ENCODE data around the gene GLI1.
"Not testable (repeated sequence)": the region's sequence is repeated elsewhere in the genome, so short reads cannot be mapped to it uniquely, and the experiment has no call there.

Gene GLI1

DNA sequence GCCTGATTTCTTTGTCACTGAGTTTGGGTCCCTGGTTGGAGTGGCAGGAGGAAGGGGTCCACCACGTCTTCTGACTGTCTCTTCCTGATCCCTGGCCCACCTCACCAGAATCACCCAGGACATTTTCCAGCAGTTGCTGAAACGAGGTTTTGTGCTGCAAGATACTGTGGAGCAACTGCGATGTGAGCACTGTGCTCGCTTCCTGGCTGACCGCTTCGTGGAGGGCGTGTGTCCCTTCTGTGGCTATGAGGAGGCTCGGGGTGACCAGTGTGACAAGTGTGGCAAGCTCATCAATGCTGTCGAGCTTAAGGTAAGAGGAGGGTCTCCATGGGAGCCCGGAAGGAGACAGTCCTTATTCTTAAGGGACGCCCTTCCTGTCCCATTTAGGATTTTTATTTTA, 40.6 kb downstream of the GLI1 start:
- DNase-seq: no peak

DNA sequence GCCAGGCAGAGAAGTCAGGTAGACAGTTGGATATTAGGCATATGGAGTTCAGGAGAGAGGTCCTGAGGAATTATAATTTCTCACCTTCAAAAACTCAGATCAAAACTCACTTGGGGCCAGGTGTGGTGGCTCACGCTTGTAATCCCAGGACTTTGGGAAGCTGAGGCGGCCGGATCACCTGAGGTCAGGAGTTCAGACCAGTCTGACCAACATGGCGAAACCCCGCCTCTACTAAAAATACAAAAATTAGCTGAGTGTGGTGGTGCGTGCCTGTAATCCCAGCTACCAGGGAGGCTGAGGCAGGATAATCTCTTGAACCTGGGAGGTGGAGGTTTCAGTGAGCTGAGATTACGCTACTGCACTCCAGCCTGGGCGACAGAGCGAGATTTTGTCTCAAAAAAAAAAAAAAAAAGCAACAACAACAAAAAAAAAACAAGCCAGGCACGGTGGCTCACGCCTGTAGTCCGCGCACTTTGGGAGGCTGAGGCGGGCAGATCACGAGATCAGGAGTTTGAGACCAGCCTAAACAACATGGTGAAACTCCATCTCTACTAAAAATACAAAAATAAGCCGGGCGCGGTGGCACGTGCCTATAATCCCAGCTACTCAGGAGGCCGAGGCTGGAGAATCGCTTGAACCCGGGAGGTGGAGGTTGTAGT, 42.9 kb downstream of the GLI1 start:
- not testable (repeated sequence) for DNase-seq

DNA sequence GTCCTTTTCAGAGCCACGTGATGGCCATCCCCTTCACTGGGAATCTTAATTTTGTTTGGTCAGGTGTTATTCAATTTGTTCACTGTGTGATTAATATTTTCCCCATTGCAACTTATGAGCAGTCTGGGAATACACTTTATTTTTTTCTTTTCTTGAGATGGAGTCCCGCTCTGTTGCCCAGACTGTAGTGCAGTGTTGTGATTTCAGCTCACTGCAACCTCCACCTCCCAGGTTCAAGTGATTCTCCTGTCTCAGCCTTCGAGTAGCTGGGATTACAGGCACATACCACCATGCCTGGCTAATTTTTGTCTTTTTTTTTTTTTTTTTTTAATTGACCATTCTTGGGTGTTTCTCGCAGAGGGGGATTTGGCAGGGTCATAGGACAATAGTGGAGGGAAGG, 47.0 kb downstream of the GLI1 start:
- not testable (repeated sequence) for DNase-seq

DNA sequence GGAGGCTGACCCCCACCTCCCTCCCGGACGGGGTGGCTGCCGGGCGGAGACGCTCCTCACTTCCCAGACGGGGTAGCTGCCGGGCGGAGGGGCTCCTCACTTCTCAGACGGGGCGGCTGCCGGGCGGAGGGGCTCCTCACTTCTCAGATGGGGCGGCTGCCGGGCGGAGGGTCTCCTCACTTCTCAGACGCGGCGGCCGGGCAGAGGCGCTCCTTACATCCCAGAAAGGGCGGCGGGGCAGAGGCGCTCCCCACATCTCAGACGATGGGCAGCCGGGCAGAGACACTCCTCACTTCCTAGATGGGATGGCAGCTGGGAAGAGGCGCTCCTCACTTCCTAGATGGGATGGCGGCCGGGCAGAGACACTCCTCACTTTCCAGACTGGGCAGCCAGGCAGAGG, 48.2 kb downstream of the GLI1 start:
- not testable (repeated sequence) for DNase-seq

DNA sequence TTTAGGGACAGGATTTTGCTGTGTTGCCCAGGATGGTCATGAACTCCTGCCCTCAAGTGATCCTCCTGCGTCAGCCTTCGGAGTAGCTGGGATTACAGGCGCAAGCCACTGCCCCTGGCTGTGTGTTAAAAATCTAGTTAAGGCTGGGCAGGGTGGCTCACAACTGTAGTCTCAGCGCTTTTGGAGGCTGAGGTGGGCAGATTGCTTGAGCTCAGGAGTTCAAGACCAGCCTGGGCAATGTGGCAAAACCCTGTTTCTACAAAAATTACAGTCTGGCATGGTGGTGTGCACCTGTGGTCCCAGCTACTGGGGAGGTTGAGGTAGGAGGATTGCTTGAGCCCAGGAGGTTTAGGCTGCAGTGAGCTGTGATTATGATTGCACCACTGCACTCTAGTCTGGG, 51.6 kb downstream of the GLI1 start:
- no peak for DNase-seq

DNA sequence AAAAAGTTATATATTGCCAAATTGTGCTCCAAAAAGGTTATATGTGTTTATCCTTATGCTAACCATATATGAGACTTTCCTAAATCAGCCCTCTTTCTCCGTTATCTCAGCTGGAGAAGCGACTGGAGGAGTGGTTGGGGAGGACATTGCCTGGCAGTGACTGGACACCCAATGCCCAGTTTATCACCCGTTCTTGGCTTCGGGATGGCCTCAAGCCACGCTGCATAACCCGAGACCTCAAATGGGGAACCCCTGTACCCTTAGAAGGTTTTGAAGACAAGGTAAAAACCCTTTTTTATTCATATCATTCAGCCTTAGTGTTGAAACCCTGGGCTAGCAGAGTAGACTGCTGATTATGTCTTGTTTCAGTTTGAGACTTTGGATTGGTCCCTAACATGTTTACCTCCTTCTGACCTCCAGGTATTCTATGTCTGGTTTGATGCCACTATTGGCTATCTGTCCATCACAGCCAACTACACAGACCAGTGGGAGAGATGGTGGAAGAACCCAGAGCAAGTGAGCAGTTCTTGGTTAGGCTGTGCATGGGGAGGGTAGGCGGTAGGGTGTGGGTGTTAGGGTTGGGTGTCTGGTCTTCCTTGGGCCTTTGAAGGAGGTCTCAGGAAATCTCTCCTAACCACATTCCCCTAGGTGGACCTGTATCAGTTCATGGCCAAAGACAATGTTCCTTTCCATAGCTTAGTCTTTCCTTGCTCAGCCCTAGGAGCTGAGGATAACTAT, 52.2 kb downstream of the GLI1 start:
- no peak for DNase-seq

DNA sequence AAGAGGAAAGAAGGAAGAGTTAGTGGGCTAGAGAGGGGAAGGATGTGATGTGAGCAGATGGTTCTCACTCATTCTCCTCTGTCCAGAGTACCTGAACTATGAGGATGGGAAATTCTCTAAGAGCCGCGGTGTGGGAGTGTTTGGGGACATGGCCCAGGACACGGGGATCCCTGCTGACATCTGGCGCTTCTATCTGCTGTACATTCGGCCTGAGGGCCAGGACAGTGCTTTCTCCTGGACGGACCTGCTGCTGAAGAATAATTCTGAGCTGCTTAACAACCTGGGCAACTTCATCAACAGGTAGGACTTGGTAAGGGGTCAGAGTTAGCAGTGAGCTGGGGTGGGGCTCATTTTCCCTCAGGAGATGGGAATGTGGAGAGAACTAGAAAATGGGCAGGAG, 53.1 kb downstream of the GLI1 start:
- no peak for DNase-seq

DNA sequence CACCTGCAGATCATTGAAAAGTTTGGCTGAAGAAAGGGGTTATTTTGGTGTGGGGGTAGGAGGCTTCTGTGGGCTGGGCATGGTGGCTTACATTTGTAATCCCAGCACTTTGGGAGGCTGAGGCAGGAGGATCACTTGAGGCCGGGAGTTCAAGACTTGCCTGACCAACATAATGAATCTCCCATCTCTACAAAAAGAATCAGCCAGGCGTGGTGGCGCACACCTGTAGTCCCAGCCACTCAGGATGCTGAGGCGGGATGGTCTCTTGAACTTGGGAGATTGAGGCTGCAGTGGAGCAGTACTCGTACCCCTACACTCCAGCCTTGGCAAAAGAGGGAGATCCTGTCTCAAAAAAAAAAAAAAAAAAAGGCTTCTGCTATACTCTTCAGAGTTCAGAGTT, 53.7 kb downstream of the GLI1 start:
- no peak for DNase-seq

DNA sequence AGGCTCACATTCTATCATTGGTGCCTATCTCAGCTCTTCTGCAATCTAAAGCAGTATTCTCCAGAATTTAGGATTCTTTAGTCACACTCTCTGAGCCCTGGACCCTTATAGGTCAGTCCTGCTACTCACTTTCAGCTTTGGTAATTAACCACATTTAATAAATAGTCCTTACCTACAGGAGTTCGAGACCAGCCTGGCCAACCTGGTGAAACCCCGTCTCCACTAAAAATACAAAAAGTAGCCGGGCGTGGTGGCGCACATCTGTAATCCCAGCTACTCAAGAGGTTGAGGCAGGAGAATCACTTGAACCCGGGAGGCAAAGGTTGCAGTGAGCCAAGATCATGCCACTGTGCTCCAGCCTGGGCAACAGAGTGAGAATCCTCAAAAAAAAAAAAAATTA, 54.1 kb downstream of the GLI1 start:
- not testable (repeated sequence) for DNase-seq

DNA sequence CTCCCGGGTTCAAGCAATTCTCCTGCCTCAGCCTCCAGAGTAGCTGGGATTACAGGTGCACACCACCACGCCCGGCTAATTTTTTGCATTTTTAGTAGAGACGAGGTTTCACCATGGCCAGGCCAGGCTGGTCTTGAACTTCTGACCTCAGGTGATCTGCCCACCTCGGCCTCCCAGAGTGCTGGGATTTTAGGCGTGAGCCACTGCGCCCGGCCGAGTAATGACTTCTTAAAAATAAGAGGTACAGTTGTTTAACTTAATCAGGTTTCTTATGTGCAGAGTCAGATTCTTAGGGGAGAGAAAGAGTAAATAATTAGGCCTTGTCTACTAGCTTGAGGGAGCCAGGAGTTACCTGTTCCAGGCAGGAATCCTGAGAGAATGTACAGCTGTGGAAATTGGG, 54.7 kb downstream of the GLI1 start:
- DNase-seq: not testable (repeated sequence)

DNA sequence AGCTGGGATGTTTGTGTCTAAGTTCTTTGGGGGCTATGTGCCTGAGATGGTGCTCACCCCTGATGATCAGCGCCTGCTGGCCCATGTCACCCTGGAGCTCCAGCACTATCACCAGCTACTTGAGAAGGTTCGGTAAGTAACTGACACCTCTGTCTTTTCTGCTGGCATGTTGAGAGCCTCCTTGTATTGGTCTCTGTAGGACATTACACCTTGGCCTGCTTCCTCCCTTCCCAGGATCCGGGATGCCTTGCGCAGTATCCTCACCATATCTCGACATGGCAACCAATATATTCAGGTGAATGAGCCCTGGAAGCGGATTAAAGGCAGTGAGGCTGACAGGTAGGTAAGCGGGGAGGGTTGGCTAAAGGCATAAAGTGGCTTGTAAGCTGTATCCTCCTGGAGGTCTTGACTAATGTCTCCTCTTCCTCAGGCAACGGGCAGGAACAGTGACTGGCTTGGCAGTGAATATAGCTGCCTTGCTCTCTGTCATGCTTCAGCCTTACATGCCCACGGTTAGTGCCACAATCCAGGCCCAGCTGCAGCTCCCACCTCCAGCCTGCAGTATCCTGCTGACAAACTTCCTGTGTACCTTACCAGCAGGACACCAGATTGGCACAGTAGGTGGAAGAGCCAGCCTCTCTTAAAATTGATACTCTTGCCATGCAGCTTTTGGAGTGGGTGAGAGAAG, 55.3 kb downstream of the GLI1 start:
- no peak for DNase-seq

DNA sequence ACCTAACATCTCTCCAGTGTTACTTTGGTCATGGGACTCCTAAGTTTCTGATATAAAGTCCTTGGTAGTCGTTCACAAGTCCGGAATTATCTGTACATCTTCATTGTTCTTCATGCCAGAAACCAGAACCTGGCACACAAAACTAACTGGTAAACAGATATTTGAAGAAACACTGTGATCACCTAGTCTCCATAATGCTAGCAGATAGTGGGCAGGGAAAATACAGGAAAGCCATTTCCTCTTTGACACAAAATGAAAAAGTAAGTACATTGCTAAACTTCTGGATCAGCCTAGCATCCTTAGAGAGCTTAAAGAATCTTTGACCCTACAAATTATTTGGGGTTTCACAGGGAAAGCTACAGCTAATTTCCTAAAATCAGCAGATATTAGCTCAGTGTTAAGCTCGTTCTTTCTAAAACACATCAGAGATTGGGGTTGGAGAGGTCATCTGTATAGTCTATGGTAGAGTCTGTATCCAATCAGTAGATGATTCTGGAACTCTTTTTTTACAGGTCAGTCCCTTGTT, 55.9 kb downstream of the GLI1 start:
- DNase-seq: no peak

DNA sequence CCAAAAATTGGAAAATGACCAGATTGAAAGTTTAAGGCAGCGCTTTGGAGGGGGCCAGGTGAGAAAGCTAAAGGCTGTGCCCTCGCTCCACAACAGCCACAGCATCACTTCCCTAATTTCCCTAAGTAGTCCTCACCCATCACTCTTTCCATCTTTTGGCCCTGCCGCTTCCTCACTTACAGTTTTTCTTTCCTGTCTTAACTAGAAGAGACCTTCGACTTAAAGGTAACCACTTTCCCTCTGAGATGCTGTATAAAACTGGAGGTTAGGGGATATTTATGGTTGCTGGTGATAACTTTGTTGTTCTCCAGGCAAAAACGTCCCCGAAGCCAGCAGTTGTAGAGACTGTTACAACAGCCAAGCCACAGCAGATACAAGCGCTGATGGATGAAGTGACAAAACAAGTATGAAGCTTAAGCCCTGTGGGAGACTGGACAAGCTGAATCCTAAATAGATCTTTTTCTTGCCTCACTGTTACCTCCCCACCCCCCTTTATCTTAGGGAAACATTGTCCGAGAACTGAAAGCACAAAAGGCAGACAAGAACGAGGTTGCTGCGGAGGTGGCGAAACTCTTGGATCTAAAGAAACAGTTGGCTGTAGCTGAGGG, 56.5 kb downstream of the GLI1 start:
- DNase-seq: no peak

DNA sequence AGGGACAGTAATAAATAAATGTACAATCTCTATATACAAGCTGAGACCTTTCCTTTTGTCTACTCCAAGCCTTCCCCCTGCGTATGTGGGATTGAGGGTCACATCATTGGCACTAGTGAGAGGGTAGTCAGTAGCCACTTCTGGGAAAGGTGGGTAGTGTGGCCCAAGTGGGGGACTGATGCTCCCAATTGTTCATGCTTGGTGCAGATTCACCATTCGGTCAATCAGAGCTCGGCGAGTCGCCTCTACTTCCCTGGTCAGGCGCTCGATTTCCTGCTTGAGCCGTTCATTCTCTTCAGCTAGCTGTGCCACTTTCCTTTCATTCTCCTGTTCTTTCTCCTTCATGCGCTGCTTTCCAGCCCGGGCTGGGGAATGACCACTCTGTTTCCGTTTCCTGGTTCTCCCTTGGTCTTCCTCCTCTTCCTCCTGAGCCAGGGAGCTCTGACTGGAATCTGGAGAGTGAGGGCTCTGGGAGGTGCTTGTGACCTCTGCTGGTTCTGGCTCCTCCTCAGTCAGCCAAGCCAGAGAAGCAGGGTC, 57.1 kb downstream of the GLI1 start:
- DNase-seq: no peak

DNA sequence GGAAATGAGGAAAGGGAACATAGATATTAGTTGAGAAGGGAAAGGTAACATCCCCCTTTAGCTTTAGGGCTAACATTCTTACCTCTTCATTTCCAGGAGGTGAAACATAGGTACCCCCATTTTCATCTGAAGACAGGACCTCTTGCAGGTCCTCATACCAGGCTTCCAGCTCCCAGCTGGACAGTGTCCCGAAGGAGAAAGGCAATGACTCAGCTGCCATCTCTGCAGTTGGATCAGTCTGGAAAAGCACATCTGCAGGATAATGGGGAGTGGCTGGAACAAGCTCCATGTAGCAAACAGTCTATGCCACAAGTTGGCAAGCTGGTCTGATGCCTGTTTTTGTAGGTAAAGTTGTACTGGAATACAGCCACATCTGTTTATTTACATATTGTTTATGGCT, 57.6 kb downstream of the GLI1 start:
- no peak for DNase-seq

DNA sequence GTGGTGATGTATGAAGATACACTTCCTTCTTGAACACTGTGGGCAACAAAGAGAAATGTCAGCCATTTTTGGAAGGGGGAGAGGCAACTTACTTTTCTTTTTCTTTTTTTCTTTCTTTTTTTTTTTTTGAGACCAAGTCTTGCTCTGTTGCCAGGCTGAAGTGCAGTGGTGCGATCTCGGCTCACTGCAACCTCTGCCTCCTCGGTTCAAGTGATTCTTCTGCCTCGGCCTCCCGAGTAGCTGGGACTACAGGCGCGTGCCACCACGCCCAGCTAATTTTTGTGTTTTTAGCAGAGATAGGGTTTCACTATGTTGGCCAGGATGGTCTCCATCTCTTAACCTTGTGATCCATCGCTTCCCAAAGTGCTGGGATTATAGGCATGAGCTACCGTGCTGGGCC, 58.1 kb downstream of the GLI1 start:
- DNase-seq: not testable (repeated sequence)

DNA sequence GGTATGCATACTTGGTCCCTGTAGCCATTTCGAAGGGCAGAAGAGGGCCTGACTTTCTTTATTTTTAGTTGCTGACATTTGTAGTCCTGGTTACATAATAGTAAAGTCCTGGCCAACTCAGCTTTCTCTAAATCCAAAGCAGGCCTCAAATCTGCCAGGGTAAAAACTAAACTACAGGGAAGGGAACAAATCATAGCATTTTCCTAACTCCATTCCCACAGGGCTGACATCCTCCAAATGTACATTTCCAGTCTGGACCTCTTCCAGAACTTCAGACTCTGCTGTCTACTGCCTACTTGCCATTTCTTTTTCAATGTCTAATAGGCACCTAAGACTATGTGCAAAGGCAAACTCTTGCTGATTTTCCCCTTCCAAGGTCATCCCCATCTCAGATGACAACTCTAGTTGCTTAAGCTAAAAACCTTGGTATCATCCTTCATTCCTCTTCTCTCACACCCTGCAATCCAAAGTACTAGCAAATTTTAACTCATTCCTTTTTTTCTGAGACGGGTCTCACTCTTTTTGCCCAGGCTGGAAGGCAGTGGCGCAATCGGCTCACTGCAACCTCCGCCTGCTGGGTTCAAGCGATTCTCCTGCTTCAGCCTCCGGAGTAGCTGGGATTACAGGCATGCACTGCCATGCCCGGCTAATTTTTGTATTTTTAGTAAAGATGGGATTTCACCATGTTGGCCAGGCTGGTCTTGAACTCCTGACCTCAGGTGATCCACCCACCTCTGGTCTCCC, 58.8 kb downstream of the GLI1 start:
- DNase-seq: no peak

DNA sequence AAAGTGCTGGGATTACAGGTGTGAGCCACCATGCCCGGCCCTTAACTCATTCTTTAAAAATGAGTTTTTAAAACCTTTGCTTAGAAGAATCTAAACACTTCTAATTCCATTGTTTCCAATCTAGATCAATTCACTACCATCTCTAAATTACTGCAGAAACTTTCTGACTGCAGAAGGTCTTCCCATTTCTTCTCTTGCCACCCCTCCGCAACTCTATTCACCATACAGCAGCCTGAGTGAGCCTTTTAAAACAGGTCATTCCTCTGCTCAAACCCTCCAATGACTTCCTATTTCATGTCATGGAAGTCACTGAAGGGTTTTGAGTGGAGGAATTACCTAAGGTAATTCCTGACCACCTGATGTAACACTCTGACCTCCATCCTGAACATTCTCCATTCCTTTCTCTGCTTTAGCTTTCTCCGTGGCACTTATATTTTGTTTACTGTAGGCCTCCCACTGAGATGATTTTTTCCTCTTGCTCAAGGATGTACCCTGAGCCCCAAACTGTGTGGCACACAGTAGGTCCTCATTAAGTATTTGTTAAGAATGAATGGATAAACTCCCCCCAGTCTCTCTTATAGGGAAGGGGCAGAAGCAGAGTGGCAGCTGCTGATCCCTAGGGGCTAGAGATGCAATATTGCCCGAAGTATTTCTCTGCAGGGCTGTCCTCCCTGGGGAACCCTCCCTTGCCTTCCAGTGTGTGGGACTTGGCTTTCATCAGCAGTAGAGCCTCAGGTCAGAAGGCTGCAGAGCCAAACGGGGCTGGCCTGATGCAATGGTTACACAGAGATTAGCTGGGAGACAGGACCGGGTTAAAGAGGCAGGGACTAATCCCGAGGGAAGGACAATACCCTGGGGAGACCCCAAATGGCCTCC, 59.6 kb downstream of the GLI1 start:
- DNase-seq: no peak

DNA sequence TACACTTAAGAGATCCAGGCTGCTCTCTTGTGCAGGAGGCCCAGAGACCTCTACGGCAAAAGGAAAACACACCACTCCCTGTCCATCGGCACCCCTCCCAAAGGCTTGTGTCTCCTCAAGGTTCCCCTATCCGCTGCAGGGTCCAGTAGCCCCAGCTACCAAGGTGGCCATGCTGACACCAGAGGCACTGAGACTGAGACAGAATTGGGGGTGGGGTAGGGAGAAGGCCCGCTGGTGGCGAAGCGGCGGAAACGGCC, 60.1 kb downstream of the GLI1 start:
- DNase-seq: peak; percentile 33

DNA sequence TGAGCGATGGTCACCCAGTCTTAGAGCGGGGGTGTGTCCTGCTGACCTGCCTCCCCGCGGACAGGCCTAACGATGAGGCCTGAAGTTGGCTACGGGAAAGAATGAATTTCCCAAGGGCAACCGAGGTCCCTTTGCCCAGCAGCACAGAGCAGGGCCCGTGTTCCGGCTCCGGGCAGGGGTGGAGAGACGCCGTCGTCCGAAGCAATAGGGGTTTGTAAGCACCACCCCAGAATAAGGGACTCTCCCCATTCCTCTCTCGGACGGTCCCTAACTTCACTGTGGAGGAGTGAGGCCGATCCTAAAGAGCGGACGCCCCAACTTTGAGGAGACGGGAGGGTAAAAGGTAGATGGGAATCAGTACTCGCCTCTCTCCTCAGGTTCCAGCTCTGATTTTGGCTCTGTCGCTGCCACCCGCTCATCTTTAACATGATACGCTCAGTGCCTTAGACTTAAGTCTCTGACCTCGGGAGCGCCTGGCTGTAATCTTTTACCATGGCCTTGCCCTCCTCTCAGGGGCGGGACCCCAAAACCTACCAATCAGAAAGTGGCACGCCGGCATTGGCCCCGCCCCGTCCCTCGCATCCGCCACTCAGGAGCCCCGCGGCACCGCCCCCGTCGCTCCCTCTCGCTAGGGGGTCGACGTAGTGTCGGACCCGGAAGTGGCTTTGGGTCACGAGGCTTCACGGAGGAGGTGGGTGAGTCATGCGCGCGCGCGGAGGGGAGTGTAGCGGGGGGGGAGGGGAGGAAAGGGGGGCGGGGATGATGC, 60.7 kb downstream of the GLI1 start, which contains the start of gene DDIT3:
Gene DDIT3, minus strand, starts transcription at position 462 of the 766 bp plus-strand sequence. CDS start 3,108 bp downstream, outside the sequence.
- peak; percentile 97 for DNase-seq

DNA sequence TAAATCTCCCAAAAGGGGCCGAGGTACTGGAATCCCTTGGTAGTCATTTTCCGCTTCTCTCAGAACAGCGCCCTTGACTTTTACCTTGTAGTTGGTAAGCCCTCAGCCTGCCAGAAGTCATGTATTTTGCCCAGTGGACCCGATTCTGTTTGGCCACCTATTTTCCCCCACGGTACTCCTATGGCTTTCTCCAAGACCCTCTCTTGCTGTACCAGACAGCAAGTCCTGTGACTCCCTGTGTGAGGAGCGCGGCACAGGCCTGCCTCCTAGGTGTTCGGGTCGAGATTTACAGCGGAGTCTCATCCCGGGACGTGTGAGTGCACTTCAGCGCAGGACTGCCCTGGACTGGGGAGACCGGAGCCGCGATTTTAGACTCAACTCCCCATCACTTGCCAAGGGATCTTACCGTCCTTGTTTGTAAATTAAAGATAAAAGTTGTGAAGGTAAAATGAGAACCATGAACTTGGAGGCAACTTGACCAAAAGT, 62.0 kb downstream of the GLI1 start:
- no peak for DNase-seq
